Measurements from ENCODE around the gene NAALADL2.

DNA sequence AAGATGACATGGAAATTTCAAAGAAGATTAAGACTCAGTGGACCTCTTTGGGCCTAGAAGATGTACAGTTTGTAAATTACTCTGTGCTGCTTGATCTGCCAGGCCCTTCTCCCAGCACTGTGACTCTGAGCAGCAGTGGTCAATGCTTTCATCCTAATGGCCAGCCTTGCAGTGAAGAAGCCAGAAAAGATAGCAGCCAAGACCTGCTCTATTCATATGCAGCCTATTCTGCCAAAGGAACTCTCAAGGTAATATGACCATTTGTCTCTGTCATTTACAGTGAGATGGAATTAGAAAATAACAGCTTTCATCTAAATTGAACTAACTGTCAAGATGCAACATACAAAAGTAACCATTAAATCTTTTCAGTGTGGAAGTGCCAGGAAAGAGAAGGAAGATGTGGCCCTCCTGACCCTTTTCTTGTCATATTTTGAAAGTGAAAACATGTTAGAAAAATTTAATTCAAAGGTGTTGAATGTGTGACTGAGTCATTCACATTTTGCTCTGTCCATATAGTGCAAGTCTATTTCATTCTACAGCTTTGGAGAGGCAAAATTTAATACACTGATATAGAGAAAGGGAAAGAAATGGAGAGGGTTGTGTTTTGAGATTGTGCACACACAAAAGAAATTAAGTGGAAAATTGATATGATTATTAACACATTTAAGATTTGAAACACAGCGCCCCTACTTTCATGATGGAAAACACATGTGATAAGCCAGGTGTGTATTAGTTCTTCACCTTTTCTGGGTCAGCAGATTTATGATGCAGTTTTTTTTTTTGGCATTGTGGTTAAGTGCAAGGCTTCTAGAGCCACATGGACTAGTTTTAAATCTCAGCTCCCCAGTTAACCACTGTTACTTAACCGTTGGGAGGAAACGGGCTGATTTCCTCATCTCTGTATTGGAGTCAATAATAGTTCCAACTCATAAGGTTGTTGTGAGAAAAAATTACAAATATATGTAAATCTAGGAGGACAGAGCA, 375.1 kb downstream of the NAALADL2 start:
- TF ChIP-seq, protein P1, sequence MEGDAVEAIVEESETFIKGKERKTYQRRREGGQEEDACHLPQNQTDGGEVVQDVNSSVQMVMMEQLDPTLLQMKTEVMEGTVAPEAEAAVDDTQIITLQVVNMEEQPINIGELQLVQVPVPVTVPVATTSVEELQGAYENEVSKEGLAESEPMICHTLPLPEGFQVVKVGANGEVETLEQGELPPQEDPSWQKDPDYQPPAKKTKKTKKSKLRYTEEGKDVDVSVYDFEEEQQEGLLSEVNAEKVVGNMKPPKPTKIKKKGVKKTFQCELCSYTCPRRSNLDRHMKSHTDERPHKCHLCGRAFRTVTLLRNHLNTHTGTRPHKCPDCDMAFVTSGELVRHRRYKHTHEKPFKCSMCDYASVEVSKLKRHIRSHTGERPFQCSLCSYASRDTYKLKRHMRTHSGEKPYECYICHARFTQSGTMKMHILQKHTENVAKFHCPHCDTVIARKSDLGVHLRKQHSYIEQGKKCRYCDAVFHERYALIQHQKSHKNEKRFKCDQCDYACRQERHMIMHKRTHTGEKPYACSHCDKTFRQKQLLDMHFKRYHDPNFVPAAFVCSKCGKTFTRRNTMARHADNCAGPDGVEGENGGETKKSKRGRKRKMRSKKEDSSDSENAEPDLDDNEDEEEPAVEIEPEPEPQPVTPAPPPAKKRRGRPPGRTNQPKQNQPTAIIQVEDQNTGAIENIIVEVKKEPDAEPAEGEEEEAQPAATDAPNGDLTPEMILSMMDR (IDR thresholded peaks at IDR 0.05), result no peak
- no peak for TF ChIP-seq EZH2 (IDR thresholded peaks at IDR 0.05; ENCODE audit: borderline replicate concordance, insufficient read depth, low read depth, low read length, poor library complexity, severe bottlenecking)

Data from B cell (primary cell).